ENCODE measurements around the gene PLD4.
A peak's percentile ranks its signal among the peaks of the same experiment; 100 is the strongest.

Gene PLD4

DNA sequence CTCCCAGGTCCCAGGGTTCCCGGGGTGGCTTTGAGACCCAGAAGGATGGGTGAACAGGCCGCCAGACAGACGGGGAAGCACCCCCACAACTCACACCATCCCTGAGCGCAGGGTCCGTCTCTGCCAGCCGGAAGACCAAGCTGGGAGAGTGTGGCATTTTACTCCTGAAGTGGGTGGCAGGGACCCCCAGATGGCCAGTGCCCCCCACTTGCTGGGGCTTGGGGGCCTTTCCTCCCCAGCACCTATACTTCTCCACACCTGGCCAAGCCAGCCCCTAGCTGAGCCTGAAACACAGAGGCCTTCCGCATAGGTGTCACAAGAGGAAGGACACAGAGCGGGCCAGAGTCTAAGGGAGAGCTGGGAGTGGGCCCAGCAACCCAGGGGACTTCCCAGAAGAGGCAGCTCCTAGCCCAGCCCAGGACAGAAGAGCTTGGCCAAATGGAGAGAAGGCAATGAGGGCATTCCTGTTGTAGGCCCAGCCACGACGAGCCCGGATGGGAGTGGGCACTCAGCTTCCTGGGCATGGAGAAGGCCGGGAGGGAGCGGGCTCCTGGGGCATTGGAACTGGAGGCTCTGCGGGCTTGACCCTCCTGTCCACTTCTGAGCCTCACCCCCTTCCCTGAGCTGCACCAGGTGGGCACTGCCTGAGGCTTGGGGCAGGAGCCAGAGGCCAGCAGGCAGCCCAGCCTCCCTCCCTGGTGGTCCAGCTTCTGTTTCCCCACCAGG lies 50.1 kb downstream of the PLD4 start:
- no peak for DNase-seq (ENCODE audit: low read depth in 2 of 2)

GRCh38 chr14:104975481-104976197 lies 51.0 kb downstream of the PLD4 start:
- DNase-seq (ENCODE audit: low read depth in 2 of 2), result no peak

DNA sequence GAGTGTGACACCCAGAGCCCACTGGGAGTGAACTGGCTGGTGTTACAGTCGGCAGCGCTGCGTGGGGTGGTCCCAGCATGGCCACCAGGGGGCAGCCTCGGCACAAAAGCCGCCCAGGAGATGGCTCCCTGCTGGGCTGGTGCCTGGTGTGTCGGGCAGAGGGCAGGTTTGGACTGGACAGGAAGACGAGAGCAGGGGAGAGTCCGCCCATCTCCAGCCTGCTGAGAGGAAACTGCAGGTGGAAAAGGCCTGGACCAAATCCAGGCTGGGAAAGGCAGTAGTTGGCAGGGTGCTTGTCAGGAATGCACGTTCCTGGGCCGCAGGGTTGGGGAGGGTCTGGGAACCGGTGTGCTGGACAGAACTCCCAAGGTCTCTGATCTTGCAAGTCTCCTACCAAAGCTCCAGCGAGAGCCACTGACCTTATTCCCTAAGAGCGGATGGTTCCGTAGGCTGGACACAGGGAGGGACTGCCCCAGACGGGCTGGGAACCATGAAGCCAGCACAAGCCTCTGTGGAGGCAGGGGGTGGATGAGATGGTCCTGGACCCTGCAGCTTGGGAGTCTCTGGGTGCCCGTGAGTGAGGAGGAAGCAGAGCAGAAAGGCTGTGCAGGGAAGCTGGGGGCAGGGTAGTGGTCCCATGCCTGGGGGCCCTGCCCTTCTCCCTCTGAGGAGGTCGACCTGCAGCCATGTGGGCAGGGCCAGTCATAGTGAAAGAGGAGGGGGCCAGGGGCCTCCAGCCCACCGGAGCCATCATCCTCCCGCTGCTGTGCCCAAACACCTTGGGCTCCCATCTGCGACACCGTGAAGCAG lies 51.7 kb downstream of the PLD4 start:
- DNase-seq (ENCODE audit: low read depth in 2 of 2), result peak; percentile 75

DNA sequence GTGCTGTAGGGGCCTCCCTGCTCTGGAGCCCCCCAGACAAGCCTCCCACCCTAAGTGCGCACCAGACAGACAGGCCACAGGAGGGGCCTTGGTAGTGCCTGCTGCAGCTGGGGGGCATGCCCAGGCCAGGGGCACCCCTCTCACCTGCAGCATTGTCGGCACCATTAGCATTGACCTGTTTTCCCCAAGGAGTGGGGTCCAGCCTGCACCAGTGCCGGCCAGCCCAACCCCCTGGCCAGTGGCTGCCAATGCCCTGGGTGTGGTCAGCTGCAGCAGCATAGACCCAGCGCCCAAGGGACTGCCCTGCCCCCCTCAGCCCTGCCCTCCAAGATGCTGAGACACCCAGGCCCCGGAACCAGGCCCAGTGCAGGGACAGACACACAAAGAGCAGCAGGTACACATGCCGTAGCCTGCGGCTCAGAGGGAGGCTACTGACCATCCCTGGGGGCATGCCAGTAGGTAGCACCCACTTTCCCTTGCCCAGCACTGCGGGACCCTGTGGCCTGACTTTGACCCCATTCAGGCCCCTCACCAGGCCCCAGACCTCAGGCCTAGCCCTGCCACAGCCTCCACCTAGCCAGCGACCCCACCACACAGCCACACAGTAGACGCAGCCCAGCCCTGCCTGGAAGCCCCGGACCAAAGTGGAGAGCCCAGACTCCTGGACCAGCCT lies 52.5 kb downstream of the PLD4 start:
- DNase-seq (ENCODE audit: low read depth in 2 of 2), result no peak

- peak; percentile 37 to 43 for DNase-seq (ENCODE audit: low read depth in 2 of 2)
Observed at GRCh38 chr14:104977681-104978653, 53.3 kb downstream of the PLD4 start, which contains the start of gene AHNAK2. AHNAK2 (minus strand) TSS chr14:104978374; CDS start chr14:104978237, 137 bp downstream.

DNA sequence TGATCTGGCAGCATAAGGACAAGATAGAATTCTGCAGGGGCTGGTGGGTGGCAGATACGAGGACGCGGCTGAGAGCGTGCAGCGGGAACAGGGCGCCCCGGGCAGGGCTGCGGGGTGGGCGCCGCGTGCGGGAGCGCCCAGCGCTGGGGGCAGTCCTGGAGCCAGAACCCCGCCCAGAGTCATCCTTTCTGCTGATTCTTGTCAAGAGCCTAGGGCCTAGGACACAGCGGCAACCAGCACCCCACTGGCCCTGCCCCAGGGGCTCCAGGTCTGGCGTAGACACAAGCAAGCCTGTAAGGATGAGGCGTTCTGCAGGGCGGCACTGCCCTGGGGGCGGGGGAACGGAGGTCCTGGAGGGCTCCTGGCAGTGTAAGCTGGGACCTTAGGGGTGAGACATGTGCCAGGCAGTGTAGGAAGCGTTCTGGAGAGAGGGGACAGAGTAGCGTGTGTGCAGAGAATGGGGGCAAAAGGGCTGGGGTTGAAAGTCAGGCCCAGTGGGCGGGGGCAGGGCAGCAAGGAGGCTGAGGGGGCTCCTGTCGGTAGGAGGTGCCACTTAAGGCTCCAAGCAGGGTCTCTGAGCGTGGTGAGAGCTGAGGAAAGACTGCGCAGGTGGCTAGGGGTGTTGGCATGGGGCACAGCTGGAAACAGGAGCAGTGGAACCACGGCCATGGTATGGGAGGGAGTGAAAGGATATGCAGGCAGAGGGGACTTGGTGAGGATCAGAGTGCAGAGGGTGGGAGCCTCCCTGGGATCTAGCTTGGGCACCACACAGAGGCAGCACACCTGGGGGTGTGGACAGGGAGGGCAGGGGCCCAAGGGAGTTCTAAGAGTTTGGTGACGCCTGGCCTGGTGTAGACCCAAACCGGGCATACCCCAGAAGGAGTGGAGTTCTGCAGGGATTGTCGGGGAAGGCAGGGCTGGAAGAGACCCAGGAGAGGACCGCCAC lies 54.3 kb downstream of the PLD4 start:
- no peak for DNase-seq (ENCODE audit: low read depth in 2 of 2)

- DNase-seq (ENCODE audit: low read depth in 2 of 2), result no peak
Observed at GRCh38 chr14:104979758-104980610, 55.3 kb downstream of the PLD4 start.

DNA sequence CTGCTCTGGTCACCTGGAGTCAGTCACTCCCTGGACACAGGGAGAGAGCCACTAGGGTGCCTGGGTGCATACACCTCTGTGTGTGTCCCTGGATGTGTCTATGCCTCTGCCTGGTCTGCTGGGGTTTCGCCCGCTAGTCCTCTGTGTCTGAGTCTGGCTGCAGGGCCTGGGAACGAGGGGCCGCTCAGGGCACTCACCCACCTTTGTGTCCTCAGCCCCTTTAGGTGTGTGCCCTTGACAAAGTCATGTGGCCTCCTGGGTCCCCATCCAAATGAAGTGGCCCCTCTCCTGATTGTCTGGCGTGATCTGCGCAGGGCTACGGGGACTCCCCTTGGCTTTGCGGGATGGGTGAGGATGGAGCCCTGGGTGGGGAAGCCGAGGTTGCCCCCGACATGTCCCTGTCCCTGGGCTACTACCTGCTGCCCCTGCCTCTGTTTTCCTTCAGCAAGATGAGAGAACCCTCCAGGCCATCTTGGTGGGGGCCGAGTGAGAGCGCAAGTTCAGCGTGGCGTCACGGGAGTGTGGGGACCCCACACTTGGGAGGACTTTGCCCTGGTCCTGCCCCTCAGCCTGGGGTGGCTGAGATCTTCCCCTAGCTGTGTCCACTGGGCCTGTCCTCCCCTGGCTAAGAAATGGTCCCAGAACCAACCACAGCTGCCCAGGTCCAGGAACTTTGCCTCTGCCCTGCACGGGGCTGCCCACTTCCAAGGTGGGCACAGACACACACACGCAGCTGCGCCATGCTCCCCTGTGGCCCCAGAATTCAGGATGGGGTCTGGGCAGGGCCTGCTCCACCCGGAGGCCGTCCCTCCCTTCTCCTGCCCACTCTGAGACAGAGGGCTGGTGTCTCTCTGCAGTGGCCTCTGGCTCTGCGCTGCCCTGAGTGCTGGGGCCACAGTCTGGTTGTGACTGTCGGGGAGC lies 56.2 kb downstream of the PLD4 start:
- DNase-seq (ENCODE audit: low read depth in 2 of 2), result no peak

DNA sequence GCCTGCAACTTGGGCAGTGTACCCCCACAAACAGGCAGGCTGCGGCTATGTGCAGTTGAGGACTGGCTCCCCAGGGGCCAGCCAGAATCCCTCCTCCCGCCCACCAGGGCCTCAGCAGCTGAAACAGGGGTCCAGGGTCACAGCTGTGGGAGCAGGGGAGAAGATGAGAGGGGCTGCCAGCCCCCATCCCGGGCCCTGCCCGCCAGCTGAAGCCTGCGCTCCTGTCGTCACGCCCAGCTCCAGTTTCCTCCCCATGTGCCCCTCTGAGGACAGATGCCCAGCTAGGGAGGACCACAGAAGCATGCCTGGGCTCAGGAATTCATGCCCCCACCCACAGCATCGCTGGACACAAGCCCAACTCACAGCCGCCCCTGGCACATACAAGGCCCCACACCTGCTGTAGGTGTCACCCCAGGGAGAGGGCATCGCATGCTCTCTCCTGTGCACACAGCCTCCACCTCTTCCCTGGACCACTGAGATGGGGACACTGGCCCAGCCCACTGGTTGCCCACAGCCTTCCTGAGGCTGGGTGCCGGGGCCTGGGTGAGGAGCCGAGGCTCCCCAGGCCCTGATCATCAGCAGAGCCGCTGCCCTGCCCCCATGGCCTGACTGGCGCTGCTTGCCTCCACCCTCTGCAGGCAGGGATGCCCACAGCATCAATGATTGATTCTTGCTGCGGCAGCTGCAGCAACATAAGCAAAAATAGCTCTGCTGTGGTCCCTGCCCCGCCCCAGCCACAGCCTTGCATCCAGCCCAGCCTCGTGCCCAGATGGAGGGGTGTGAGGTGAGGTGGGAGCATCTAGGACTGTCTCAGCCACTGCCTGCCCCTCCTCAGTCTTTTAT lies 57.2 kb downstream of the PLD4 start:
- no peak for DNase-seq (ENCODE audit: low read depth in 2 of 2)

- DNase-seq (ENCODE audit: low read depth in 2 of 2), result no peak
Observed at GRCh38 chr14:104982548-104983230, 58.0 kb downstream of the PLD4 start.

All from stimulated activated CD8-positive, alpha-beta memory T cell treated with anti-CD3 and anti-CD28 coated beads, Interleukin-15, amount 100 ng/mL, for 48 hours (primary cell).